Measurements from ENCODE around the gene ETFB. TPM values are rescaled to one million over a fixed set of nuclear protein-coding genes. Genes with fewer than 3 reads are reported as not detected.

Gene ETFB
- total RNA-seq, 1 experiment from 2014 or later: 66.2 TPM

- Histone ChIP-seq H3K4me3 (ENCODE audit: low read depth in 2 of 2, low read length in 2 of 2) (no peak overlapping the region), H3K36me3 (ENCODE audit: control insufficient read depth, insufficient read depth, low read length) (no peaks in the 10 kb centered on the region), H3K27me3 (ENCODE audit: control insufficient read depth, insufficient read depth, low read length) (no peaks in the 10 kb centered on the region), H3K9me3 (ENCODE audit: control insufficient read depth, insufficient read depth, low read depth, low read length) (no peaks in the 10 kb centered on the region), H3K27ac (ENCODE audit: low read length) (no peak overlapping the region), H3K4me1 (ENCODE audit: control insufficient read depth, insufficient read depth, low read length) (no peaks in the 10 kb centered on the region)
- no TSS peak for BruUV-seq (replicated peaks)
- TF ChIP-seq REST (IDR thresholded peaks at IDR 0.05; ENCODE audit: insufficient read depth in 1 of 2, low read depth in 2 of 2, low read length in 1 of 2): no peak
- no peak for TF ChIP-seq TCF7L2 (IDR thresholded peaks at IDR 0.05; ENCODE audit: low read depth, low read length)
- TF ChIP-seq POLR2AphosphoS5 (IDR thresholded peaks at IDR 0.05; ENCODE audit: low read depth, low read length): no peak
- no peak for TF ChIP-seq SIN3A (IDR thresholded peaks at IDR 0.05; ENCODE audit: borderline replicate concordance, insufficient read depth, low read depth, low read length)
- no peak for TF ChIP-seq CTCF (IDR thresholded peaks at IDR 0.05)
- in situ Hi-C loops (cut with HindIII; ENCODE audit: low pct_unique_long_range_greater_than_20kb, low sequenced_read_pairs) (no loop called here), intact Hi-C loops (cut with micrococcal nuclease; ENCODE audit: unreplicated experiment) (no loop called here)
- POLR2A ChIA-PET: no interaction called here
- CTCF ChIA-PET: no interaction called here
- DNase-seq (ENCODE audit: low read depth, low spot score): no peak
- no peak for ATAC-seq
Observed at GRCh38 chr19:51341066-51341465, 25.1 kb downstream of the ETFB start.

DNA sequence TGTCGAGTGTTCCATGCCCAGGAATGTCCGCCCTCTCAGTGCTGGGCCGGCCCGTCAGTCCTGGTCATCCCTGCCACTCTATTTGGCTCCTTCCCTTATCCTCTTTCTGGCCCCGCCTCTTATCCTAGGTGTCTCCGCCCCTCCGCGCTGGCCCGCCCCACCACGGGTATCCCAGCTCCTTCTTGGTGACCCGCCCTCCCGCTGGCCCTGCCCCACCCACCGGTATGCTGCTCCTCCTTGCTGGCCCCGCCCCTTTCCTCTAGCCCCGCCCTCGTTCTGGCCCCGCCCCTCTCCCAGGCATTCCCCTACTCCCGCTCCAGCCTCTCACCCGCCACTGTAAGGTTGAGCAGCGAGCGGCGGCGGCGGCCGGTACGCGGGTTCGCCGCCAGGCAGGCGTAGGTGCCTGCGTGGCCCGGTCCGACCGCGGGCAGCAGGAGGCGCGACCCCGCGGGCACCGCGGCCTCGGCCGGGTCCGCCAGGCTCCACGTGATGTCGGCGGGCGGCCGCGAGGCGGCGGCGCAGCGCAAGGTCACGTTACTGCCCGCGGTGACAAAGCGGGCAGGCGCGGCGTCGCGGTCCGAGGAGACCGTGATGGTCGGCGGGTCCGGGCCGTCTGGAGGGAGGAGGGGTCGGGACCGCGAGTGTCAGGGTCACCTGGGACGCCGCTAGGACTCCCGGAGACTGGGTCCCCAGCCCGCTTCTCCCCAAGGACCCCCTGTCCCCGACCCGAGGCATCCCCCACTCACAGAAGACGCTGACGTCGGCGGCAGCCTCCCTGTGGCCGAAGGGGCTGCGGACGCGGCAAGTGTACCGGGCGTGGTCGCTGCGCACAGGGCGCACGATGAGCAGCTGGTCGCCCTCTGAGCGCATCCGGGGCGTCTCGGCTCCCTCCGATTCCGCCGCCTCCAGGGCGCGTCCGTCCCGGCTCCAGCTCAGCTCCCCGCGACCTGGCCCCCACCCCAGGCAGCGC, 26.2 kb downstream of the ETFB start:
- peak; percentile 89 for ATAC-seq
- in situ Hi-C loops (cut with HindIII; ENCODE audit: low pct_unique_long_range_greater_than_20kb, low sequenced_read_pairs): no loop called here

More for the DNA sequence above, 26.2 kb downstream of the ETFB start:
- intact Hi-C loops (cut with micrococcal nuclease; ENCODE audit: unreplicated experiment): loop anchor here (5.0 to 10.0 kb wide), 2 partner anchors 67 to 315 kb away; no protein-coding TSS in a partner anchor
- Histone ChIP-seq H3K4me1 (ENCODE audit: control insufficient read depth, insufficient read depth, low read length) (no peaks in the 10 kb centered on the region), H3K9me3 (ENCODE audit: control insufficient read depth, insufficient read depth, low read depth, low read length) (no peaks in the 10 kb centered on the region), H3K4me3 (ENCODE audit: low read depth in 2 of 2, low read length in 2 of 2) (peak overlapping the region; percentile 49 to 81), H3K27me3 (ENCODE audit: control insufficient read depth, insufficient read depth, low read length) (no peaks in the 10 kb centered on the region), H3K36me3 (ENCODE audit: control insufficient read depth, insufficient read depth, low read length) (no peaks in the 10 kb centered on the region), H3K27ac (ENCODE audit: low read length) (0 out of 2 replicates have a peak overlapping the region, but pooled peaks have one; percentile 34)
- DNase-seq (ENCODE audit: low read depth, low spot score): no peak
- CTCF ChIA-PET: interaction anchor here (0.5 to 0.7 kb wide), 2 partner anchors 48 to 80 kb away, joined by 7 to 14 read pairs; partner anchors contain the start of gene LIM2
- no TSS peak for BruUV-seq (replicated peaks)
- TF ChIP-seq POLR2AphosphoS5 (IDR thresholded peaks at IDR 0.05; ENCODE audit: low read depth, low read length): peak; percentile 37; the same call in 1 of the 2 replicates
- TF ChIP-seq REST (IDR thresholded peaks at IDR 0.05; ENCODE audit: insufficient read depth in 1 of 2, low read depth in 2 of 2, low read length in 1 of 2): no peak
- peak; percentile 46 for TF ChIP-seq CTCF (IDR thresholded peaks at IDR 0.05)
- TF ChIP-seq TCF7L2 (IDR thresholded peaks at IDR 0.05; ENCODE audit: low read depth, low read length): no peak
- POLR2A ChIA-PET: interaction anchor here (0.6 to 0.7 kb wide), 2 partner anchors 60 to 121 kb away, joined by 3 read pairs; no protein-coding TSS in a partner anchor

Measured in Panc1 (cell line).